K562 (cell line): ENCODE measurements around the gene MAP3K2. TPM values are rescaled to one million over a fixed set of nuclear protein-coding genes. Genes with fewer than 3 reads are reported as not detected.

Experiments used
- ATF7 ChIP-seq: fragments of 450-650 bp; IDR thresholded peaks from 2 replicates; pipeline ENCODE4 v1.7.1; 2014; ENCODE audit warnings: mild to moderate bottlenecking, moderate library complexity
- CCNT2 ChIP-seq: IDR thresholded peaks from 2 replicates; pipeline ENCODE4 v1.6.1; 2011; ENCODE audit warnings: borderline replicate concordance, low read depth, mild to moderate bottlenecking, moderate library complexity, mixed read lengths, low read length; ENCODE audit not compliant: insufficient read length; ENCODE audit errors: extremely low read depth
- CREM ChIP-seq: IDR thresholded peaks from 2 replicates; pipeline ENCODE4 v1.6.1; 2014; ENCODE audit warnings: antibody characterized with exemption, low read depth
- DPF2 ChIP-seq: fragments of 450-650 bp; IDR thresholded peaks from 2 replicates; pipeline ENCODE4 v1.6.1; 2016
- EP400 ChIP-seq: fragments of 450-650 bp; IDR thresholded peaks from 2 replicates; pipeline ENCODE4 v1.6.1; 2017; ENCODE audit warnings: antibody characterized with exemption, mild to moderate bottlenecking, moderate library complexity
- ETV5 ChIP-seq: sonication (generic); formaldehyde crosslinking; IDR thresholded peaks from 2 replicates; pipeline ENCODE4 v1.4.0; 2020; ENCODE audit warnings: low read depth, mild to moderate bottlenecking, missing genetic modification reagents
- HOMEZ ChIP-seq: fragments of 250-450 bp; sonication (Bioruptor Pico); IDR thresholded peaks from 2 replicates; pipeline ENCODE4 v1.4.0; 2020; ENCODE audit warnings: mild to moderate bottlenecking, moderate library complexity
- MECOM ChIP-seq: fragments of 250-450 bp; sonication (Bioruptor Pico); IDR thresholded peaks from 2 replicates; pipeline ENCODE4 v1.8.0; 2022; ENCODE audit warnings: inconsistent platforms
- MTA3 ChIP-seq: fragments of 450-650 bp; formaldehyde crosslinking; IDR thresholded peaks from 2 replicates; pipeline ENCODE4 v1.6.1; 2017; ENCODE audit warnings: mild to moderate bottlenecking, borderline replicate concordance
- NR2F6 ChIP-seq: fragments of 450-650 bp; formaldehyde crosslinking; IDR thresholded peaks from 2 replicates; pipeline ENCODE4 v1.4.0; 2020; ENCODE audit warnings: mild to moderate bottlenecking
- PHF20 ChIP-seq: fragments of 450-650 bp; IDR thresholded peaks from 2 replicates; pipeline ENCODE4 v1.6.1; 2018; ENCODE audit not compliant: partially characterized antibody
- POLR2A ChIP-seq: fragments of 450-650 bp; conservative IDR thresholded peaks from 2 replicates; pipeline ENCODE4 v1.6.1; 2016
- RAD21 ChIP-seq, 2 experiments: fragments of 250-450 bp in 1 of 2; fragments of 450-650 bp in 1 of 2; sonication (Bioruptor Pico) in 1 of 2; formaldehyde crosslinking in 1 of 2; IDR thresholded peaks in 1 of 2; conservative IDR thresholded peaks in 1 of 2; 2 replicates each; pipeline versions ENCODE4 v1.4.0 to v1.8.0; 2020 to 2022; ENCODE audit warnings: mild to moderate bottlenecking in 2 of 2, moderate library complexity in 1 of 2
- SIN3B ChIP-seq: fragments of 450-650 bp; IDR thresholded peaks from 2 replicates; pipeline ENCODE4 v1.6.1; 2017; ENCODE audit warnings: low read depth, mild to moderate bottlenecking, moderate library complexity
- SMAD1 ChIP-seq: fragments of 150-350 bp; IDR thresholded peaks from 2 replicates; pipeline ENCODE4 v1.6.1; 2014; ENCODE audit warnings: low read length, low read depth; ENCODE audit not compliant: partially characterized antibody
- SMARCE1 ChIP-seq: fragments of 450-650 bp; IDR thresholded peaks from 2 replicates; pipeline ENCODE4 v1.7.1; 2016; ENCODE audit warnings: mild to moderate bottlenecking
- SP2 ChIP-seq: IDR thresholded peaks from 2 replicates; pipeline ENCODE4 v1.6.1; 2011; ENCODE audit warnings: mild to moderate bottlenecking, low read depth, low read length, moderate library complexity; ENCODE audit not compliant: poor library complexity, severe bottlenecking; ENCODE audit errors: extremely low read depth
- TAF1 ChIP-seq: IDR thresholded peaks from 2 replicates; pipeline ENCODE4 v1.6.1; 2011; ENCODE audit warnings: mild to moderate bottlenecking, low read length, moderate library complexity; ENCODE audit not compliant: insufficient read depth, control insufficient read depth, severe bottlenecking; ENCODE audit errors: extremely low read depth
- polyA plus RNA-seq, 8 experiments: library from polyadenylated mRNA; depleted of rRNA in 4 of 8; stranded (reverse) in 5 of 8; unstranded in 3 of 8; fragments of >200 nt; fragmentation: Nextera tagmentation in 2 of 8; fragmentation: Illumina TruSeq in 1 of 8; extraction: Ambion mirVana in 2 of 8; extraction: Trizol in 1 of 8; gene quantifications; 2 replicates each; pipeline versions ENCODE4 v1.2.1 to v1.2.3, GENCODE V29; 2011 to 2014; ENCODE audit warnings: inconsistent platforms in 1 of 8, missing spikeins in 1 of 8
- total RNA-seq, 7 experiments: library from RNA; depleted of rRNA in 6 of 7; stranded (reverse); fragments of >200 nt in 6 of 7; fragmentation: Illumina TruSeq in 2 of 7; extraction: Trizol in 2 of 7; gene quantifications; 2 replicates each; pipeline versions ENCODE4 v1.2.1 to v1.2.3, GENCODE V29; 2011 to 2021; ENCODE audit warnings: low replicate concordance in 1 of 7
- TF ChIP-seq, protein P1 (sequence below): IDR thresholded peaks from 2 replicates; pipeline ENCODE4 v1.6.1; 2012; ENCODE audit warnings: low read depth, low read length, improper control_type of control experiment, borderline replicate concordance

The MAP3K2 gene
- total and polyA plus RNA-seq, 9 of the 15 experiments (the other 6 are each of a cell fraction or from before 2014, with no cell fraction given): 1.2 to 14.2 (median 5.7) TPM

- peak; percentile 89 for TF ChIP-seq ETV5 (CRISPR knock-in tag)
- 0 out of 2 replicates have a peak, but pooled peaks have one; percentile 51 for TF ChIP-seq CREM
- TF ChIP-seq EP400: peak; percentile 80
- TF ChIP-seq POLR2A: peak; percentile 96
- TF ChIP-seq SMARCE1: no peak
- TF ChIP-seq HOMEZ: no peak
- TF ChIP-seq, protein P1, sequence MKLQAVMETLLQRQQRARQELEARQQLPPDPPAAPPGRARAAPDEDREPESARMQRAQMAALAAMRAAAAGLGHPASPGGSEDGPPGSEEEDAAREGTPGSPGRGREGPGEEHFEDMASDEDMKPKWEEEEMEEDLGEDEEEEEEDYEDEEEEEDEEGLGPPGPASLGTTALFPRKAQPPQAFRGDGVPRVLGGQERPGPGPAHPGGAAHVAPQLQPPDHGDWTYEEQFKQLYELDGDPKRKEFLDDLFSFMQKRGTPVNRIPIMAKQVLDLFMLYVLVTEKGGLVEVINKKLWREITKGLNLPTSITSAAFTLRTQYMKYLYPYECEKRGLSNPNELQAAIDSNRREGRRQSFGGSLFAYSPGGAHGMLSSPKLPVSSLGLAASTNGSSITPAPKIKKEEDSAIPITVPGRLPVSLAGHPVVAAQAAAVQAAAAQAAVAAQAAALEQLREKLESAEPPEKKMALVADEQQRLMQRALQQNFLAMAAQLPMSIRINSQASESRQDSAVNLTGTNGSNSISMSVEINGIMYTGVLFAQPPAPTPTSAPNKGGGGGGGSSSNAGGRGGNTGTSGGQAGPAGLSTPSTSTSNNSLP: no peak
- TF ChIP-seq CCNT2: peak; percentile 31
- TF ChIP-seq SIN3B: peak; percentile 83
- TF ChIP-seq PHF20: peak; percentile 99
- no peak for TF ChIP-seq RAD21 (CRISPR knock-in tag; conservative IDR thresholded peaks at IDR 0.05 in 1 of 2, IDR thresholded peaks at IDR 0.05 in 1 of 2)
- TF ChIP-seq MTA3: peak; percentile 38; the same call in 1 of the 2 replicates
- no peak for TF ChIP-seq MECOM (CRISPR knock-in tag)
- peak; percentile 38; the same call in 1 of the 2 replicates for TF ChIP-seq DPF2
- no peak for TF ChIP-seq SMAD1
- TF ChIP-seq ATF7: peak; percentile 69
- no peak for TF ChIP-seq NR2F6 (CRISPR knock-in tag)
- peak; percentile 46 for TF ChIP-seq SP2
- TF ChIP-seq TAF1: peak; percentile 91
Observed at GRCh38 chr2:127293748-127294562, 93.8 kb downstream of the MAP3K2 start, which contains the start of gene ERCC3 (continued).
